GM12801 (cell line): ENCODE measurements around the gene CTNNB1.

ENCODE experiments used
- TF ChIP-seq, protein P1 (sequence below): IDR thresholded peaks from one replicate; pipeline ENCODE4 v1.5.1; 2011; ENCODE audit warnings: control low read depth; ENCODE audit not compliant: insufficient read length; ENCODE audit errors: extremely low read depth

Gene CTNNB1

DNA sequence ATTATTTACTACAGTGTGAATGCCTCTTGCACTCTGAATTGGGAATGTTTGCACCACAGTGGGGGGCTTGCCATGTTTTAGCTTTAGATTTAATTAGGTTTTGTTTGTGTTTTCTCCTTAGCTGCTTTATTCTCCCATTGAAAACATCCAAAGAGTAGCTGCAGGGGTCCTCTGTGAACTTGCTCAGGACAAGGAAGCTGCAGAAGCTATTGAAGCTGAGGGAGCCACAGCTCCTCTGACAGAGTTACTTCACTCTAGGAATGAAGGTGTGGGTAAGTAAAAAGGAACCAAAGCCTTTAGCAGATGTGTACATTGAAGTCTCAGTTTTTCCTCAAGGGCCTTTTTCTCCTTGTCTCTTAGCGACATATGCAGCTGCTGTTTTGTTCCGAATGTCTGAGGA, 36.9 kb downstream of the CTNNB1 start:
- TF ChIP-seq, protein P1, sequence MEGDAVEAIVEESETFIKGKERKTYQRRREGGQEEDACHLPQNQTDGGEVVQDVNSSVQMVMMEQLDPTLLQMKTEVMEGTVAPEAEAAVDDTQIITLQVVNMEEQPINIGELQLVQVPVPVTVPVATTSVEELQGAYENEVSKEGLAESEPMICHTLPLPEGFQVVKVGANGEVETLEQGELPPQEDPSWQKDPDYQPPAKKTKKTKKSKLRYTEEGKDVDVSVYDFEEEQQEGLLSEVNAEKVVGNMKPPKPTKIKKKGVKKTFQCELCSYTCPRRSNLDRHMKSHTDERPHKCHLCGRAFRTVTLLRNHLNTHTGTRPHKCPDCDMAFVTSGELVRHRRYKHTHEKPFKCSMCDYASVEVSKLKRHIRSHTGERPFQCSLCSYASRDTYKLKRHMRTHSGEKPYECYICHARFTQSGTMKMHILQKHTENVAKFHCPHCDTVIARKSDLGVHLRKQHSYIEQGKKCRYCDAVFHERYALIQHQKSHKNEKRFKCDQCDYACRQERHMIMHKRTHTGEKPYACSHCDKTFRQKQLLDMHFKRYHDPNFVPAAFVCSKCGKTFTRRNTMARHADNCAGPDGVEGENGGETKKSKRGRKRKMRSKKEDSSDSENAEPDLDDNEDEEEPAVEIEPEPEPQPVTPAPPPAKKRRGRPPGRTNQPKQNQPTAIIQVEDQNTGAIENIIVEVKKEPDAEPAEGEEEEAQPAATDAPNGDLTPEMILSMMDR, result no peak

- TF ChIP-seq, protein P1, result no peak
These were observed 38.6 kb downstream of the CTNNB1 start for GRCh38 chr3:41237907-41238306.

DNA sequence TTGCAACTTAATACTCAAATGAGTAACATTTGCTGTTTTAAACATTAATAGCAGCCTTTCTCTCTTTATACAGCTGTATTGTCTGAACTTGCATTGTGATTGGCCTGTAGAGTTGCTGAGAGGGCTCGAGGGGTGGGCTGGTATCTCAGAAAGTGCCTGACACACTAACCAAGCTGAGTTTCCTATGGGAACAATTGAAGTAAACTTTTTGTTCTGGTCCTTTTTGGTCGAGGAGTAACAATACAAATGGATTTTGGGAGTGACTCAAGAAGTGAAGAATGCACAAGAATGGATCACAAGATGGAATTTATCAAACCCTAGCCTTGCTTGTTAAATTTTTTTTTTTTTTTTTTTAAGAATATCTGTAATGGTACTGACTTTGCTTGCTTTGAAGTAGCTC, 40.3 kb downstream of the CTNNB1 start:
- TF ChIP-seq, protein P1, result no peak

DNA sequence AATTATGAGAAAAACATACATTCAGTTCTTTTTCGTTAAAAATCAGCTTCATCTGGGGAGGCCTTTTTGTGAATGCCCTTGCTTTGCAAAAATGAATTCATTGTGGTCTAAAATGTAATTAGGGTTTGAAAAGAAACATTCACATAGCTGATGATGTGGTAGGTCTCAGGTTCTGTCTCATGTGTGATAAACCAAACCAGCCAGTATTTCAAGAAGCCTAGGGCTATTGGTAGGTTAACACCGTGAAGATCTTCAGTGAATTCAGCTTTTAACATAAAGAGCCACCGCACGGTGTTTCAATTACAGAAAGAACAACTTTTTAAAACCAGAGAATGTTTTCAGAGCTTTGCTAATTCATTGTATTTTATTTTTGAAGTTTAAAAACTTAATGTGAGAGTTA, 41.9 kb downstream of the CTNNB1 start:
- TF ChIP-seq, protein P1, result no peak

DNA sequence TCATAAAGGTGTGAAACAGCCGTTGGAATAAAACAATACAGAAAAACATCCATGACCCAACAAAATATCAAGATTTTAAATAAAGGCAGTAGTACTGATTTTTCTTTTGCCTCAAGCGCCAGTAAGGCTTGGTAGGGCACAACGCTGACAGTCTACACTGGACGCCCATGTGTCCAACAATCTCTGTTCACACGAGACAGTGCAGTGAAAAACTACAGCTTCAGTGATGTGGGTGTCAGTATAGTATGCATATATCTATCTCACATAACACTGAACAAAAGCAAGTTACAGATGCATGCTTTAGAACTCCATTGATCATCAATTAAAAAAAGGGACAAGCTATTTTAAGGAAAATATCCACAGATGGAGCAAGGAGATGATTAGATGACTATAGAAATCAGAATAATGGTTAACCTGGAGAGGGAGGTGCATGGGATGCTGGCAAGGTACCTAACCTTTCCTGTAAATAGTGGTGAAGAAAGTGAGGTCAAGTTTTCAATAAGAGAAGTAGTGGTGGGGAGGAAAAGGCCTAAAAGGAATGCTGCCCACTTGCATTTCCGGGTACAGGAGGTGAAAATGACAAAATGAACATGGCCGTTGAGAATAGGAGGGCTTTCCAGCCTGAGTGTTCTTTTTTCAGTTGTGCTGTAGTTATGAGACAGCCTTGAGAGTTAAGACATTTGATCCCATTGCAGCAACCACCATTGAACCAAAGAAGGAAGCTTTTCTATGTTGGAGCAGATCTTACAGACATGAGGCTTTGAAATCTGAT, 42.7 kb downstream of the CTNNB1 start:
- TF ChIP-seq, protein P1, result no peak

DNA sequence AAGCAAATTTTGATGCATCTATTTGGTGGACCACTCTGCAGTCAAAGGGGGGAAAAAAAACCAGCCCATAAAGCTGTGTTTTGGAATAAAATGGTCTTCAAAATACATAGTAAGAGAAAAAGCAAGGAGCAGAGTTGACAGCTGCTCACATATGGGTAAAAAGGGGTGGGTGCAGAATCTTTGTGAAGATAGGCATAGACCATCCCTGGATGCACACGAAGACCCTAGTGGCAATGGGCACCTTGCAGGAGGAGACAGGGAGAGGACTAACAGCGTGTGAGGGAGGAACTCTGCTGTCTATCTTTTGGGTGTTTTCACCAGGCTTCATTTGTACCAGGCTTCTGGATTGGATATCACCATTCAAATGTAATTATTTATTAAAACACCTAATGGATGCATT, 43.9 kb downstream of the CTNNB1 start:
- TF ChIP-seq, protein P1, result no peak

DNA sequence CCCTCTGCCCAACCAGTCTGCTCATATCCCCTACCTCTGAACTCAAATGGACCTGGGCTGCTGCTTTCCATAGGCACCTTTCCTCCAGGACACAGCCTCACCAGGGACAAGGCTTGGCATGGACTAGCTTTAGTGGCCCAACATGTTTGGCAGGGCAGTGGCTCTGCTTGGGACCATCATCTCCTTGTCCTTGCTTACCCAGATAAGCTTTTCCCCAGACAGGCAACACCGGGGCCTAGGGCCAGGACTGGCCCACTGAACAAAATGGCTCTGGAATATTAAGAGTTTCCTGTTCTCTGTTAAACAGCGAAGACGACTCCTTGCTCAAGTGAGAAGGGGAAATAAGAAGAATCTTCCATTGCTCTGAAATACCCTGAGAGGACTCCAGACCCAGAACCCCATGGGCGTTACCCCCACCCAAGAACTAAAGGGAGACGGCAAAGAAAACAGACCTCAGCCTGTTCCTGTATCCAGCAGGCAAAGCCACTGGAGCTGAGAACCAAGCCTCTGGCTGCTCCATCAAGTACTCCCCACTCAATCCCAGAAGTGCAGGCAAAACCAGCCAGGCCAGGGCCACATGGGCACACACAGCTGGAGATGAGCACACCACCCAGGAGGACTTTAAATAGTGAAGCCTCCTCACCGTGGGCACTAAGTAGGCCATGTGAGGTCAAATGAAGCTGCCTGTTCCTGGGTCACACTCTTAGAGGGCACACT, 45.5 kb downstream of the CTNNB1 start:
- TF ChIP-seq, protein P1, result no peak
